HT-29 (cell line): ENCODE results near the gene NPIPB8. TPM values are rescaled to one million over a fixed set of nuclear protein-coding genes. Genes with fewer than 3 reads are reported as not detected.
A peak's percentile ranks its signal among the peaks of the same experiment; 100 is the strongest.
"Not testable (repeated sequence)": the region's sequence is repeated elsewhere in the genome, so short reads cannot be mapped to it uniquely, and the experiment has no call there.

ENCODE experiments used
- DNase-seq: peaks from one replicate; pipeline ENCODE4 v3.0.0-alpha.2; 2015; ENCODE audit warnings: low spot score
- total RNA-seq: library from RNA; depleted of rRNA; stranded (reverse); fragments of >200 nt; shearing (Covaris generic); gene quantifications from 2 replicates; pipeline ENCODE4 v1.2.3, GENCODE V29; 2014; rRNA removed

The NPIPB8 gene
- total RNA-seq, 1 experiment from 2014 or later = 0.15 TPM

DNA sequence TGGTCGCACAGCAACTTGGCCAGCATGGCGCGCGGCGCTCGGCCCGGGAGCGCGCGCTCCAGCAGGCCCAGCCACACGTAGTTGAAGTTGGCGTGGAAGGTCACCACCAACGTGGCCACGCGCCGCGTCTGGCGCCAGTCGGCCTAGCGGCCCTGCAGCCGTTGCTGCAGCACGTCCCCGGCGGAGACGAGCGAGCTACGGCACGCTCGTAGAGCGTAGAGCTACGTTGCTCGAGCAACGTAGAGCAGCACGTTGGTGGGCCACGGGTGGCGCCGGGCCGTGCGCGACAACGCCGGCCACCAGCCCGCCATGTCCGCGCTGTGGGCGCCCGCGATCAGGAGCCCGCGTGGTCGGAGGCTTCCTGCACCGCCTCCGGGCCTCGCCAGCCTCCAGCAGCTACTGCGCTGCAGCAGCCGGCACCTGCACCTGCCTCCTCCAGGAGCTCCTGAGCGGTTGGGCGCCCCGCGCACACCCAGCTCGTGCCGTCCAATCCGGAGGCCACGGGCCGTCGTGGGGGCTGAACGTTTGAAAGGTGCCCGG is 14.6 kb upstream of the NPIPB8 start:
- DNase-seq = peak; percentile 49

- not testable (repeated sequence) for DNase-seq
These were observed 7.0 kb upstream of the NPIPB8 start for GRCh38 chr16:28630905-28631304.

DNA sequence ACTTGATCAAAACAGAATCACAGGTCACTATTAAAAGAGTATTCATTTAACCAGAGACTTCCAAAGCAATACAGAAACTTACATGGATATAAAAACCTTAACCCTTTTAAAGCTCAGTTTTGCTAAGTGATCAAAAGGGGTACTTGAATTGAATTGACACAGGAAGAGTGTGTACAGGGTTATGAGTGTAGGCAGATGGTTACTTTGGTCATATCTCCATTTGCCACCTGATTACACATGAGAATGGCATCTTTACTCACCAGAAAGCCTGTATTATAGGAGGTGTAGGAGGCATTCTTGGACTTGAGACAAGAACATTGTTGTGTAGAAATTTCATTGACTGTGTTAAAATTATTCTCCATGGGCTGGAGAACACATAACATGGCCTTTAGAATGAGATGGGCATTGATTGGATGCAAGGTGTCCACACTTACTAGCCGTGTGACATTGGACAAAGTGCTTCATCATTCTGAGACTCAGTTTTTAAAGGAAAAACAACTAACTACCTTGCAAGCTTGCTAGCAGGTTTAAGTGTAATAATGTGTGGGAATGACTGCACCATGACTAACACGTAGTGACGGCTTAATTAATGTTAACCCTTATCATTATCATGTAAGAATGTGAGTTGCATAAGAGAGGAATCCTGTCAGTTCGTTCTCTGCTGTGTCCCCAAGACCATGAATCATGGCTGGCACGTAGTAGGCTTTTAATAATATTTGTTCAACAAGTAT is 1.6 kb upstream of the NPIPB8 start:
- DNase-seq = not testable (repeated sequence)

GRCh38 chr16:28638359-28638758 is 494 bp downstream of the NPIPB8 start:
- DNase-seq = not testable (repeated sequence)

DNA sequence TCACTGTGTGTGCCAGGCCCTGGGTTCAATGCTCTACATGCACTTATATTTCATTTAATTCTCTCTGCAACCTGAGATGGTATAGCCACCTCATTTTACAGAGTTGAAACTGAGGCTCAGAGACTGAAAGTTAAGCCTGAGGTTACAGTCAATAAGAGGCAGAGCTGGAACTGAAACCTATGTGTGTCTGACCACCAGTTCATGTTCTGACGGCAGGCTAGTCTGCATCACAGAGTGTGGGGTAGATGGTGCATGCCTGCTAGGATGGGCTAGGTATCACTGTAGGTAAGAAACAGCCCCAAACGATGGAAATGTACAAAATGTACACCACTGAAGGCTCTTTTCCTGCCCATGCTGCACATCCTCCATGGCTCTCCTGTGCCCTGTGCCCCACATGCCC is 2.1 kb downstream of the NPIPB8 start:
- DNase-seq = not testable (repeated sequence)

- DNase-seq = not testable (repeated sequence)
These were observed 28.4 kb downstream of the NPIPB8 start for GRCh38 chr16:28666264-28666663.

GRCh38 chr16:28667480-28667879 is 29.6 kb downstream of the NPIPB8 start:
- not testable (repeated sequence) for DNase-seq

GRCh38 chr16:28668199-28668598 is 30.3 kb downstream of the NPIPB8 start:
- DNase-seq = not testable (repeated sequence)

DNA sequence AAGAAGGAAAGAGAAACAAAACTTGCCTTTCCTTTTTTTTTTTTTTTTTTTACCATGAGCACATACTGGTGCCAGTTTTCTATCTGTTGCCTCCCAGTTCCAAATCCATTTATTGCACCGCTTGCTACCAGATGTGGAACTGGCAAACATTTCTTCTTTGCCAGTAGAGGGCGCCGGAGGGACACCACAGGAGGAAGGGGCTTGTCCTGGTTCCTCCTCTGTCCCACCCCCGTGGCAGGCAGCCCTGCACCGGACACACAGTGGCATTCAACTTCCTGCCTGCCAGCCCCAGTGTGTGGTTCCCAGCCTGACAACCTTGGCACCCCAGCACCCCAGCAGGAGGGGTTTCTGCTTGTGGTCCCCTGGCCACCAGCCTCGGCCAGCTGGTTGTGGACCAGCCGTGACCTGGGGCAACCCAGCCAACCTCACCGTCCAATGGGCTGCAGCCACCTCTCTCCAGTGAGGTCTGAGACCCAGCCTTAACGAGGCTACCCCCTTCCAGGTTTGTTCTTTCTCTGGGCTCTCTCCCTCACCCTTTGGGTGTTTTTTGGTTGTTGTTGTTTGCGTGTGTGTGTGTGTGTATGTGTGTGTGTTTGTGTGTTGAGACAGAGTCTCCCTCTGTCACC is 50.6 kb downstream of the NPIPB8 start:
- DNase-seq = not testable (repeated sequence)

GRCh38 chr16:28689425-28689824 is 51.6 kb downstream of the NPIPB8 start:
- DNase-seq = not testable (repeated sequence)

- DNase-seq = not testable (repeated sequence)
These were observed 53.9 kb downstream of the NPIPB8 start for GRCh38 chr16:28691722-28692121.

DNA sequence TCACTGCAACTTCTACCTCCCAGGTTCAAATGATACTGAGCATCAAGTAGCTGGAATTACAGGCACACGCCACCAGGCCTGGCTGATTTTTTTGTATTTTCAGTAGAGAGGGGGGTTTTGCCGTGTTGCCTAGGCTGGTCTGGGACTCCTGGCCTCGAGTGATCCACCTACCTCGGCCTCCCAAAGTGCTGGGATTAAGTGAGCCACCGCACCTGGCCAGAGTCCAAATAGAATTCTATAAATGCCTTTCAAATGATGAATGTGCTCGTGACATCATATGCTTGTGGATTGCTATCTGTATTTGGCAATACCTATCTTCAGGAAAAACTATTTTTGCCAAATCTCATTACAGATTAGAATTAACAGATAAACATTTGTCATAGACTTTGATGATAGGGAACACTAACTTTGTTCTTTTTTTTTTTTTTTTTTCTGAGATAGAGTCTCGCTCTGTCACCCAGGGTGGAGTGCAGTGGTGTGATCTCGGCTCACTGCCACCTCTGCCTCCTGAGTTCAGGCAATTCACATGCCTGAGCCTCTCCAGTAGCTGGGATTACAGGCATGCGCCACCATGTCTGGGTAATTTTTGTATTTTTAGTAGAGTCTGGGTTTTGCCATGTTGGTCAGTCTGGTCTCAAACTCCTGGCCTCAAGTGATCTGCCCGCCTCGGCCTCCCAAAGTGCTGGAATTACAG is 55.5 kb downstream of the NPIPB8 start:
- DNase-seq = not testable (repeated sequence)

DNA sequence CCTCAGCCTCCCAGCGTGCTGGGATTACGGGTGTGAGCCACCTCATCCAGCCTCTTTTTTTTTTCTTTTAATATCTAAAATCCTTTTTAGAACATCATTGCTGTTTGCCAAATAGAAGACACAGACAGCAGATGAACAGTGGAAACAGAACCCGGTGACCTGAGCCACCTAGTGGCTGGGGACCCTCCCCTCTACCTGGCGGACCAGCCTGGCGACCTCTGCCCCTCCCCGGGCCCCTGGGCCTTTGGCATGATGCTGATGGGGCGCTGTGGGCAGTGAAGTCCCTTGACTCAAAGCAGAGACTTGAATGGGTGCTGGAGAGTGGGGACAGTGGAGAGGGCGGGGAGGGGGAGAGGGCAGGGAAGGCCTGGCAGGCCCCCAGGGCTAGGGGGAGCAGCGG is 61.9 kb downstream of the NPIPB8 start:
- DNase-seq = not testable (repeated sequence)

DNA sequence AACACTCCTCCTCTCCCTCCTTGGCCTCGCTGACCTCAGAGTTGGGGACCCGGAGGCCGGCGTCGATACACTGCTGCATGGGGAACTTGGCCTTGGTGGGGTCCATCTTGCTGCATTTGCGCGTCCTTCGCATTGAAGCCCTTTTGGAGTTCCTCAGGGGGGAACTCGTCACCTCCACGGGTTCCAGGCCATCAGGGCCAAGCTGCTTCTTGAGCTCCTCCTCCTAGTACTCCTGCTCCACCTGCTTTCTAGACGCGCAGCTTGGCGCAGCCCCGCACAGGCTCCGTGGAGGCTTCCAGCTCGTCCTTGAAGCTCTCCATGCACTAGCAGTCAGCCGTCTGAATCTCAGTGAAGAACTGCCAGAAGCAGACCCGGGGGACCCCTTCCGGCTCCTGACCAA is 62.5 kb downstream of the NPIPB8 start:
- DNase-seq = not testable (repeated sequence)

DNA sequence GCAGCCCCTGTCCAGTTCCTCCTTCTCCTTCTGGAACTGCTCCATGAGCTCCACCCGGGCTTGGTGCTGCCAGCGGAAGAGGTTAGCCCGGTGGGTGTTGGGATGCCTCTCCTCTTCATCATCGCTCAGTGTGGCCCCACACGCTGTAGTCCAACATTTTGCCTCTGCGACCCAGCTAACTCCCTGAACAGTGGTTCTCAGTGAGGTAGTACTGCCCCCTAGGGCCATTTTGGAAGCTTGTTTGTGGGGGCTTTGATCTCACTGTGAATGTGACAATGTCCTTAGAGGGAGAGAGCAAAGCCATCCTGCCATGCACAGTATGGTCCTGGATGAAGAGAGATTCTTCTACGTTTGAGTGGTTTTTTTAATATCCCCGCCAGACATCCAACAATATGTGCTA is 63.5 kb downstream of the NPIPB8 start:
- DNase-seq = not testable (repeated sequence)

DNA sequence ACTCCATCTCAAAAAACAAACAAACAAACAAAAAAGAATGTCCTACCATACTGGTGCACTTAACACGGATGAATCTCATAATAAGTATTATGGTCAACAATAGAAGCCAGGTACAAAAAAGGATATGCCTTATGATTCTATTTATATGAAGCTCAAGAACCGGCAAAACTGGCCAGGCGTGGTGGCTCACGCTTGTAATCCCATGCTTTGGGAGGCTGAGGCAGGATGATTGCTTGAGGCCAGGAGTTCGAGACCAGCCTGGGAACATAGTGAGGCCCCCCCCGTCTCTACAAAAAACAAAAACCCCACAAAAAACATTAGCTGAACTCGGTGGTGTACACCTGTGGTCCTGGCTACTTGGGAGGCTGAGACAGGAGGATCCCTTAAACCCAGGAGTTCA is 66.4 kb downstream of the NPIPB8 start:
- DNase-seq = not testable (repeated sequence)

Other genes starting within 250 kb of the NPIPB8 start
- gene EIF3CL, start 234.2 kb upstream of the NPIPB8 start, total RNA-seq = 110 and 114 TPM in 2 replicates
- not detected in 2 replicates for gene NPIPB7, start 165.7 kb upstream of the NPIPB8 start, total RNA-seq
- 28.0 and 37.8 TPM in 2 replicates for gene CLN3, start 146.0 kb upstream of the NPIPB8 start, total RNA-seq
- 0.05 TPM in 1 of 2 replicates, not detected in the other for gene APOBR, start 143.4 kb upstream of the NPIPB8 start, total RNA-seq
- gene IL27, start 131.2 kb upstream of the NPIPB8 start, total RNA-seq = not detected in 2 replicates
- gene NUPR1, start 99.1 kb upstream of the NPIPB8 start, total RNA-seq = 0.34 and 0.56 TPM in 2 replicates
- 19.1 and 29.9 TPM in 2 replicates for gene SGF29, start 84.1 kb upstream of the NPIPB8 start, total RNA-seq
- 1.4 and 1.7 TPM in 2 replicates for gene SULT1A2, start 41.0 kb upstream of the NPIPB8 start, total RNA-seq
- 30.9 and 35.7 TPM in 2 replicates for gene SULT1A1, start 28.0 kb upstream of the NPIPB8 start, total RNA-seq
- 358 and 396 TPM in 2 replicates for gene EIF3C, start 73.4 kb downstream of the NPIPB8 start, total RNA-seq
- gene NPIPB9, start 113.7 kb downstream of the NPIPB8 start, total RNA-seq = 1.2 TPM in 1 of 2 replicates, not detected in the other
- gene ATXN2L, start 184.9 kb downstream of the NPIPB8 start, total RNA-seq = 74.1 and 86.9 TPM in 2 replicates
- 376 and 403 TPM in 2 replicates for gene TUFM, start 208.3 kb downstream of the NPIPB8 start, total RNA-seq
- gene SH2B1, start 225.8 kb downstream of the NPIPB8 start, total RNA-seq = 38.9 and 50.2 TPM in 2 replicates
- gene ATP2A1, start 240.4 kb downstream of the NPIPB8 start, total RNA-seq = 0.83 and 2.6 TPM in 2 replicates